OCI-LY7 (cell line): ENCODE measurements around the gene WDR18.

ENCODE experiments used
- EZH2phosphoT487 ChIP-seq: fragments of 200-600 bp; sonication (generic); IDR thresholded peaks from 2 replicates; pipeline ENCODE4 v1.6.1; 2018; ENCODE audit warnings: low read depth, borderline replicate concordance, mild to moderate bottlenecking, mixed run types, antibody characterized with exemption, low read length, moderate library complexity, mixed read lengths
- TF ChIP-seq, protein P1 (sequence below): fragments of 200-600 bp; sonication (generic); conservative IDR thresholded peaks from 2 replicates; pipeline ENCODE4 v1.5.1; 2014; ENCODE audit warnings: mild to moderate bottlenecking, antibody characterized with exemption, low read length, moderate library complexity, mixed read lengths

DNA sequence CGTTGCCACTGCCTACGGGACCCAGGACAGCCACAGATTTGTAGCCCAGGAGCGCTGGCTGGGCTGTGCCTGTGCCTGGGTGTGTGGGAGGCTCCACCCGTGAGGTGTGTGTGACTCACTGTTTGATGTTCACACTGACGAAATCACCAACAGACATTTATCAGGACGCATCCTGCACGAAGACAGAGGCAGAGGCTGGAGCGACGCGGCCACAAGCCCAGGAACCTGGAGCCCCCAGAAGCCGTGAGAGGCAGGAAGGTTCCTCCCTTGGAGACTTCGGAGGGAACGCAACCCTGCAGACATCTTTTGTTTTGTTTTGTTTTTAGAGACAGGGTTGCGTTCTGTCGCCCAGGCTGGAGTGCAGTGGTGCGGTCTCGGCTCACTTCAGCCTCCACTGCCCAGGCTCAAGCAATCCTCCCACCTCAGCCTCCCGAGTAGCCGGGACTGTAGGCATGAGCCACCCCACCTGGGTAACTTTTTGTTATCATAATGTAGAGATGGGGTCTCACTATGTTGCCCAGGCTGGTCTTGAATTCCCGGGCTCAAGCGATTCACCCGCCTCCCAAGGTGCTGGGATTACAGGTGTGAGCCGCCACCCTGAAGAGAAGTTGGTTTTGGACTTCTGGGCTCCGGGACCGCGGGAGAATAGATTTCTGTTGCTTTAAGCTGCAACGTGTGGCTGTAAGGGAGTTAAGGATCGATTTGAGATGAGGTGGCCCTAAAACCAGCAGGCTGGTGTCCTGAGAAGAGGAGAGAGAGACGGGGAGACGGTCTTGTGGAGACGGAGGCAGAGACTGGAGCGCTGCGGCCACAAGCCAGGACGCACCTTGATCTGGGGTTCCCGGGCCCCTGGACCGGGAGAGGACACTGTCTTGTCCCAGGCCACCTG, 24.9 kb upstream of the WDR18 start:
- TF ChIP-seq, protein P1, sequence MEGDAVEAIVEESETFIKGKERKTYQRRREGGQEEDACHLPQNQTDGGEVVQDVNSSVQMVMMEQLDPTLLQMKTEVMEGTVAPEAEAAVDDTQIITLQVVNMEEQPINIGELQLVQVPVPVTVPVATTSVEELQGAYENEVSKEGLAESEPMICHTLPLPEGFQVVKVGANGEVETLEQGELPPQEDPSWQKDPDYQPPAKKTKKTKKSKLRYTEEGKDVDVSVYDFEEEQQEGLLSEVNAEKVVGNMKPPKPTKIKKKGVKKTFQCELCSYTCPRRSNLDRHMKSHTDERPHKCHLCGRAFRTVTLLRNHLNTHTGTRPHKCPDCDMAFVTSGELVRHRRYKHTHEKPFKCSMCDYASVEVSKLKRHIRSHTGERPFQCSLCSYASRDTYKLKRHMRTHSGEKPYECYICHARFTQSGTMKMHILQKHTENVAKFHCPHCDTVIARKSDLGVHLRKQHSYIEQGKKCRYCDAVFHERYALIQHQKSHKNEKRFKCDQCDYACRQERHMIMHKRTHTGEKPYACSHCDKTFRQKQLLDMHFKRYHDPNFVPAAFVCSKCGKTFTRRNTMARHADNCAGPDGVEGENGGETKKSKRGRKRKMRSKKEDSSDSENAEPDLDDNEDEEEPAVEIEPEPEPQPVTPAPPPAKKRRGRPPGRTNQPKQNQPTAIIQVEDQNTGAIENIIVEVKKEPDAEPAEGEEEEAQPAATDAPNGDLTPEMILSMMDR, result no peak
- TF ChIP-seq EZH2phosphoT487, result no peak
